HG02884 (cell line): ENCODE data around the gene PLIN1.

Source experiments
- ATAC-seq: cut with Tn5 transposase; IDR thresholded peaks from one replicate; pipeline ENCODE4 v1.9.1; 2021; ENCODE audit warnings: mild to moderate bottlenecking, moderate library complexity; ENCODE audit not compliant: unreplicated experiment

PLIN1 gene

DNA sequence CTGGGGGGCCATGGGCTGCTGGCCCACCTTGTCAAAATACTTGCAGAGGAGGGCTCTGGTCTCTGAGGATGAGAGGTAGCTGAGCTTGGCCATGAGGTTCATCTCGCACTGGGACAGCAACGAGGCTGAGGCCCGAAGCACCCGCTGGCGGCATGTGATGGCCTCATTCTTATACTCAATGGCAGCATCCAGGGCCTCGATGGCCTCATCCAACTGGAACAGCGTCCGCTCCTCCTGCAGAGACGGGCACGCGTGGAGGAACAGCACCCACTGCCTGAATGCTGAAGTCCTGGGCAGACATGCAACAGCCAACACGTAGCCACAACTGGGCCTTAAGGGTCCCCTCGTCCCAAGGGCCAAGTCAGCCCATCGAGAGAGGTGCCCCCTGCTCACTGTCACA is 48.9 kb downstream of the PLIN1 start:
- no peak for ATAC-seq

DNA sequence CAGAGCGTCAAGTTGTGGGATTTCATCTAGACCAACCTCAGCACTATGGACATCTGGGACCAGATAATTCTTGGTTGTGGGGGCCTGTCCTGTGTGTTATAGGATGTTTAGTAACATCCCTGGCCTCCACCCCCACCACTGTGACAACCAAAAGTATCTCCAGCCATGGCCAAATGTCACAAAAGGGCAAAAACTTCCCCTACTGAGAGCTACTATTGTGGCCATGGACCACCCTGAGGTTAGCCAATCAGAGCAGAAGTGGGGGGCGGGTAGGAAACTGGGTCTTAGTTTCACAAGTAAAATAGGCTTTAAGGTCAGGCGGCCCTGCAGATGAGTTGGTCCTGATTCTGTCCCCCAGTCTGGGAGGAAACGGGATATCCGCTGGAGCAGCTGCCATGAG is 49.3 kb downstream of the PLIN1 start:
- no peak for ATAC-seq

DNA sequence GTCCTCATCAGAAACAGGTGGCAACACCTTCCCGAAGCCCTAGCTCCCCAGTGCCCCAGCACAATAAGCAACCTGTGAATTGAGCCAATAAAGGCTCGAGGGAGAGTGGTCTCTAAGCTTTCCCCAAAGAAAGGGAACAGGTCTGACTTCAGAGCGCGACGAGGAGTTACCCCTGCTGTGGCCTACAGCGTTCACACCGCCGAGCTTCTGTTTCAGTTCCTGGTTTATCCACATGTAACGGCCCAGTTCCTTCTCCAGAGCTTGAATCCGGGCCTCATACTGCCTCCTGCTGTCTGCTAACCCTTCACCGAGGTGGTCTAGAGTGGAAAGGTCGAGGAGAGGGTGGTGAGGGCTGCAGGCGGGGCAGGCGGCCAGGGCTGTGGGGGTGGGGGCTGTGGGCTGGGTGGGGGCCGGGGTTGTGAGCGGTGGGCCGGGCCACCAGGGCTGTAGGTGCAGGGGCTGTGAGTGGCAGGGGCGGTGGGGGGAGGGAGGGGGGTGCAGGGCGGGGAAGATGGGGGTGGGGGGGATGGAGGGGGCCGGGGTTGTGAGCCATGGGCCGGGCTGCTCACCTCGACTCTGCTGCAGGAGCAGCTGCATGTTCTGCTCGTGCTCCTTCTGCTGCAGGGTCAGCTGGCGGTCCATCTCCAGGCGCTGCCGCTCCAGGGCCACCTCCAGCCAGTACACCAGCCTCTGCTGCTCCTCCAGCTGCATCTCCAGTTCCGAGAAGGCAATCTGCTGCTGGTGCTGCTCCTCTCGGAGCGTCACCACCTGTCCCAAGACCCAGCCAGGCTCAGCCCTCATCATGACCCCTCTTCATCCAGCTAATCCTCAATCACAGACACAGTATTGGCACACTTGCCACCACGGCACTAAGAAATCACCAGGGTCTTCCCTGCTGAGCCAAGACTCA is 50.1 kb downstream of the PLIN1 start:
- no peak for ATAC-seq

DNA sequence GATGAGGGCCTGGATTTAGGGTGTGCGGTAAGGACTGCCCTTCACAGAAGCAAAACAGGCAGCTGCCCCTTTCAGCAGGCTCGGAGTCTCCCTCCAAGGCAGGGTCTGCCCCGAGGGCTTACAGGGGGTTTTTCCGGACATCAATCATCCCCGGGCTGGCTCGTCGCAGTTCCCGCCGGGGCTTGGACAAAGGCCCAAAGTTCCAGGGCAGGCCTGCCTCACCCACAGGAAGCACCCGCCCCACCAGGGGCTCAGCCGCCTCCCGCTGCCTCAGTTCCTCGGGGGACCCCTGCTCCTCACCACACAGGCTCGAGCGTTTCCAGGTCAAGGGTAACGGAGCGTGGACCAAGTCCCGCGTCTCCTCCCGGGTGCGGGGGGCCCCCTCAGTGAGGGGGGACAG is 50.9 kb downstream of the PLIN1 start:
- no peak for ATAC-seq

- no peak for ATAC-seq
Measured at GRCh38 chr15:89627256-89627970, 51.8 kb downstream of the PLIN1 start.

DNA sequence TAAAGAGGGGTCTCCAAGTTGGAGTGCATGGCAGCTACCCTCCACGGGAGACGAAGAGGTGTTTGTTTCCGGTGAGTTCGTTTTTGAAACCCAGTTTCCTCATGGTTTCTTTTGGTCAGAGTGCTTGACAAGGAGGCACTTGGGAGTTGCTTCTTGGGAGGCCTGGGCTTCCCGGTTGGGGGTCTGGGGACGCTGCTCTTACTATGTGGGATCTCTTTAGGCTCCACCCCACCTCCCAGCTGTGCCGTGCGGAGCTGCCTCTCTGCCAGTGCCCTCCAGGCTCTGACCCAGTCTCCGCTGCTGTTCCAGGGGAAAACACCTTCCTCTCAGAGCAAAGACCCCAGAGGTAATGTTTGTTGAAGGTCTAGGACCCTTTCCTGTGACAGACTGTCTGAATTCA is 53.5 kb downstream of the PLIN1 start:
- no peak for ATAC-seq

GRCh38 chr15:89623165-89623564 is 56.0 kb downstream of the PLIN1 start:
- ATAC-seq = no peak

DNA sequence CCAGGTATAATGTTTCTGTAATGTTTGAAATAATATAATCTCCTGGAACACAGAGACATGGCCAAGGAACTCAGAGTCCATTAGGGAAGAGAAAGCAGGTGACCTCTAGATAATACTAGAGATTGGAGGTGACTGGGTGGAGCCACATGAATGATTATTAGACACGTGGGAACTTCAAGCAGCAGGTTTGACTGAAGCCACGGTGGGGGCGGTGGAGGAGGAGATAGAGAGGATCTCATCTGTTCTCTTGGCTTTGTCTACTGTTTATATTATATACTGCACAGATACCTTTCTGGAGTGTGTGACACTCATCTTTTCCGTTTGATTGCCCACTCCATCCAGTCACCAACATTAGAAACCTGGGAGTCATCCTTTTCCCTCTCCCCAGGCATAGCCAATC is 57.6 kb downstream of the PLIN1 start:
- ATAC-seq = no peak

- ATAC-seq = no peak
Measured at GRCh38 chr15:89616228-89616627, 62.9 kb downstream of the PLIN1 start.

- no peak for ATAC-seq
Measured at GRCh38 chr15:89615135-89615534, 64.0 kb downstream of the PLIN1 start.
